Stimulated activated CD4-positive, alpha-beta T cell treated with anti-CD3 and anti-CD28 coated beads, Interleukin-15, amount 100 ng/mL, for 1 hour (primary cell): ENCODE data around the gene OTX2.

Experiments
- DNase-seq, 2 donors: peaks; one replicate each; pipeline ENCODE4 v3.0.0-alpha.2; 2020; ENCODE audit warnings: low read depth in 1 of 2, low spot score in 1 of 2

OTX2 gene

GRCh38 chr14:56812364-56813141 is 2.3 kb upstream of the OTX2 start:
- DNase-seq: no peak

- DNase-seq: no peak
Measured at GRCh38 chr14:56811593-56812363, 1.5 kb upstream of the OTX2 start.

GRCh38 chr14:56810836-56811592 is 735 bp upstream of the OTX2 start:
- no peak for DNase-seq

- DNase-seq: no peak
Measured at GRCh38 chr14:56809270-56810146, 771 bp downstream of the OTX2 start.

- no peak for DNase-seq
Measured at GRCh38 chr14:56808383-56809269, 1.7 kb downstream of the OTX2 start.

GRCh38 chr14:56808110-56808382 is 2.2 kb downstream of the OTX2 start:
- no peak for DNase-seq

- no peak for DNase-seq
Measured at GRCh38 chr14:56807386-56808109, 2.7 kb downstream of the OTX2 start.

GRCh38 chr14:56806760-56807159 is 3.5 kb downstream of the OTX2 start:
- DNase-seq: no peak

- DNase-seq: no peak
Measured at GRCh38 chr14:56805992-56806727, 4.1 kb downstream of the OTX2 start.

GRCh38 chr14:56805201-56805991 is 4.9 kb downstream of the OTX2 start:
- no peak for DNase-seq

- DNase-seq: no peak
Measured at GRCh38 chr14:56803816-56804535, 6.3 kb downstream of the OTX2 start.

GRCh38 chr14:56801920-56802319 is 8.4 kb downstream of the OTX2 start:
- no peak for DNase-seq

- DNase-seq: no peak
Measured at GRCh38 chr14:56799343-56799645, 11.0 kb downstream of the OTX2 start.

- DNase-seq: no peak
Measured at GRCh38 chr14:56798447-56799342, 11.6 kb downstream of the OTX2 start.

GRCh38 chr14:56797569-56798446 is 12.5 kb downstream of the OTX2 start:
- no peak for DNase-seq
